Measurements from ENCODE around the gene PDE11A.

- TF ChIP-seq, protein P1, sequence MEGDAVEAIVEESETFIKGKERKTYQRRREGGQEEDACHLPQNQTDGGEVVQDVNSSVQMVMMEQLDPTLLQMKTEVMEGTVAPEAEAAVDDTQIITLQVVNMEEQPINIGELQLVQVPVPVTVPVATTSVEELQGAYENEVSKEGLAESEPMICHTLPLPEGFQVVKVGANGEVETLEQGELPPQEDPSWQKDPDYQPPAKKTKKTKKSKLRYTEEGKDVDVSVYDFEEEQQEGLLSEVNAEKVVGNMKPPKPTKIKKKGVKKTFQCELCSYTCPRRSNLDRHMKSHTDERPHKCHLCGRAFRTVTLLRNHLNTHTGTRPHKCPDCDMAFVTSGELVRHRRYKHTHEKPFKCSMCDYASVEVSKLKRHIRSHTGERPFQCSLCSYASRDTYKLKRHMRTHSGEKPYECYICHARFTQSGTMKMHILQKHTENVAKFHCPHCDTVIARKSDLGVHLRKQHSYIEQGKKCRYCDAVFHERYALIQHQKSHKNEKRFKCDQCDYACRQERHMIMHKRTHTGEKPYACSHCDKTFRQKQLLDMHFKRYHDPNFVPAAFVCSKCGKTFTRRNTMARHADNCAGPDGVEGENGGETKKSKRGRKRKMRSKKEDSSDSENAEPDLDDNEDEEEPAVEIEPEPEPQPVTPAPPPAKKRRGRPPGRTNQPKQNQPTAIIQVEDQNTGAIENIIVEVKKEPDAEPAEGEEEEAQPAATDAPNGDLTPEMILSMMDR (IDR thresholded peaks at IDR 0.05): no peak
- no peak for TF ChIP-seq POLR2A (IDR thresholded peaks at IDR 0.05)
Observed at GRCh38 chr2:177579486-177580036, 493.0 kb downstream of the PDE11A start.
